A673 (cell line): ENCODE measurements around the gene RSF1. TPM values are rescaled to one million over a fixed set of nuclear protein-coding genes. Genes with fewer than 3 reads are reported as not detected.

Source experiments
- BruUV-seq: library from RNA; stranded (reverse); fragments of 400-500 nt; replicated peaks from 2 replicates; lab custom pipeline; 2021; lab: Mats Ljungman, UMichigan
- CTCF ChIA-PET: fragments of 300-600 bp; sonication (Branson Sonifier 250); formaldehyde crosslinking; loops from one replicate; lab custom pipeline; 2022; ENCODE audit warnings: antibody characterized with exemption; lab: Charles Lee
- POLR2A ChIA-PET: fragments of 300-600 bp; sonication (Branson Sonifier 250); formaldehyde crosslinking; loops from one replicate; lab custom pipeline; 2022; ENCODE audit warnings: antibody characterized with exemption; ENCODE audit not compliant: low non-redundant PET; lab: Charles Lee
- DNase-seq: peaks from one replicate; pipeline ENCODE4 v3.0.0-alpha.2; 2015; ENCODE audit warnings: low spot score
- H3K27ac ChIP-seq: fragments of 200-600 bp; sonication (generic); 2 replicates; pipeline ENCODE4 v1.5.1; 2016; ENCODE audit warnings: mixed run types, low read depth, mild to moderate bottlenecking, mixed read lengths, antibody characterized with exemption, low read length; ENCODE audit not compliant: poor library complexity, severe bottlenecking
- H3K27me3 ChIP-seq: fragments of 200-600 bp; sonication (generic); replicated peaks from 2 replicates; pipeline ENCODE4 v1.6.1; 2017; ENCODE audit warnings: mixed run types, low read depth, mild to moderate bottlenecking, mixed read lengths, antibody characterized with exemption, low read length; ENCODE audit not compliant: insufficient read depth, poor library complexity
- H3K36me3 ChIP-seq: fragments of 200-600 bp; sonication (generic); 2 replicates; pipeline ENCODE4 v1.6.1; 2016; ENCODE audit warnings: mixed run types, mild to moderate bottlenecking, mixed read lengths, antibody characterized with exemption, low read length; ENCODE audit not compliant: insufficient read depth, poor library complexity, severe bottlenecking
- H3K4me1 ChIP-seq: fragments of 200-600 bp; sonication (generic); 2 replicates; pipeline ENCODE4 v1.6.1; 2017; ENCODE audit warnings: mixed run types, mild to moderate bottlenecking, mixed read lengths, antibody characterized with exemption, low read length; ENCODE audit not compliant: insufficient read depth, poor library complexity, severe bottlenecking
- H3K4me3 ChIP-seq: fragments of 200-600 bp; sonication (generic); 2 replicates; pipeline ENCODE4 v1.5.1; 2016; ENCODE audit warnings: low read depth, mixed run types, mild to moderate bottlenecking, mixed read lengths, low read length; ENCODE audit not compliant: poor library complexity, severe bottlenecking
- H3K9me3 ChIP-seq: fragments of 200-600 bp; sonication (generic); 2 replicates; pipeline ENCODE4 v1.6.1; 2016; ENCODE audit warnings: mixed run types, low read depth, mild to moderate bottlenecking, mixed read lengths, antibody characterized with exemption, low read length; ENCODE audit not compliant: poor library complexity, severe bottlenecking
- CTCF ChIP-seq: fragments of 300-800, 200-600 bp; sonication (generic); conservative IDR thresholded peaks from 2 replicates; pipeline ENCODE4 v1.5.1; 2017; ENCODE audit warnings: low read depth, mild to moderate bottlenecking, antibody characterized with exemption, low read length, moderate library complexity, mixed read lengths
- EZH2 ChIP-seq: fragments of 200-600 bp; sonication (generic); IDR thresholded peaks from 2 replicates; pipeline ENCODE4 v1.6.1; 2017; ENCODE audit warnings: borderline replicate concordance, low read depth, mild to moderate bottlenecking, mixed read lengths, antibody characterized with exemption, low read length; ENCODE audit not compliant: poor library complexity, severe bottlenecking
- intact Hi-C: fragments of 100-400 bp; cut with micrococcal nuclease; formaldehyde crosslinking; loops from one replicate; pipeline ENCODE4 v1.10.0; 2022; ENCODE audit not compliant: unreplicated experiment
- total RNA-seq: library from RNA; stranded (reverse); gene quantifications from 2 replicates; pipeline ENCODE4 v1.2.3, GENCODE V29; 2021

The RSF1 gene
- total RNA-seq, 1 experiment from 2014 or later, result 94.1 TPM

- H3K4me3 ChIP-seq, result no peak overlapping the region
- no peak for TF ChIP-seq EZH2
- no peak for TF ChIP-seq CTCF
- no peaks in the 10 kb centered on the region for H3K36me3 ChIP-seq
- intact Hi-C loops, result no loop called here
- no peak overlapping the region for H3K27ac ChIP-seq
- ChIA-PET POLR2A (no interaction called here), CTCF (no interaction called here)
- no TSS peak for BruUV-seq
- no peaks in the 10 kb centered on the region for H3K27me3 ChIP-seq
- H3K9me3 ChIP-seq, result no peaks in the 10 kb centered on the region
- H3K4me1 ChIP-seq, result peaks cover 5% of the 10 kb centered on the region
- no peak for DNase-seq
Observed at GRCh38 chr11:77783025-77783424, 37.5 kb downstream of the RSF1 start.

GRCh38 chr11:77779935-77780334, 40.6 kb downstream of the RSF1 start:
- Histone ChIP-seq H3K4me1 (peaks cover 5% of the 10 kb centered on the region), H3K36me3 (no peaks in the 10 kb centered on the region), H3K4me3 (no peak overlapping the region), H3K9me3 (no peaks in the 10 kb centered on the region), H3K27ac (no peak overlapping the region), H3K27me3 (no peaks in the 10 kb centered on the region)
- intact Hi-C loops, result loop anchor here (5.0 kb wide), 1 partner anchor 267 kb away; no protein-coding TSS in a partner anchor
- ChIA-PET CTCF (no interaction called here), POLR2A (no interaction called here)
- peak; percentile 60 for DNase-seq
- BruUV-seq, result no TSS peak
- TF ChIP-seq EZH2 (no peak), CTCF (no peak)

GRCh38 chr11:77778549-77778948, 42.0 kb downstream of the RSF1 start:
- H3K4me1 ChIP-seq, result peaks cover 5% of the 10 kb centered on the region
- no peak overlapping the region for H3K4me3 ChIP-seq
- H3K27me3 ChIP-seq, result no peaks in the 10 kb centered on the region
- H3K36me3 ChIP-seq, result no peaks in the 10 kb centered on the region
- H3K9me3 ChIP-seq, result no peaks in the 10 kb centered on the region
- ChIA-PET CTCF (no interaction called here), POLR2A (no interaction called here)
- BruUV-seq, result no TSS peak
- DNase-seq, result no peak
- no peak overlapping the region for H3K27ac ChIP-seq
- TF ChIP-seq CTCF (no peak), EZH2 (no peak)
- intact Hi-C loops, result loop anchor here (5.0 kb wide), 1 partner anchor 269 kb away; no protein-coding TSS in a partner anchor
